ENCODE measurements around the gene FBXO11. TPM values are rescaled to one million over a fixed set of nuclear protein-coding genes. Genes with fewer than 3 reads are reported as not detected.

The FBXO11 gene
- total RNA-seq, 4 donors from 2014 or later: 19.8 to 80.6 (median 49.8) TPM

GRCh38 chr2:47822518-47822917 lies 83.8 kb downstream of the FBXO11 start:
- intact Hi-C loops (cut with DNase I; ENCODE audit: low total_unique reads): no loop called here
- in situ Hi-C loops (cut with MboI; ENCODE audit: low pct_ligation_motif_present in 1 of 4, low pct_unique_long_range_greater_than_20kb in 1 of 4, low sequenced_read_pairs in 3 of 4): no loop called here
- H3K36me3 ChIP-seq: peaks cover 0 to 53% (median 22%) of the 10 kb centered on the region in 4 donors
- no peak overlapping the region for H3K4me3 ChIP-seq
- no peaks in the 10 kb centered on the region for H3K4me1 ChIP-seq
- H3K9me3 ChIP-seq: no peaks in the 10 kb centered on the region
- DNase-seq: no peak
- H3K27me3 ChIP-seq: no peaks in the 10 kb centered on the region
- TF ChIP-seq POLR2AphosphoS5 (IDR thresholded peaks at IDR 0.05) (no peak), EP300 (IDR thresholded peaks at IDR 0.05; ENCODE audit: low read depth) (no peak), POLR2A (IDR thresholded peaks at IDR 0.05) (no peak)
- TF ChIP-seq, protein P1, sequence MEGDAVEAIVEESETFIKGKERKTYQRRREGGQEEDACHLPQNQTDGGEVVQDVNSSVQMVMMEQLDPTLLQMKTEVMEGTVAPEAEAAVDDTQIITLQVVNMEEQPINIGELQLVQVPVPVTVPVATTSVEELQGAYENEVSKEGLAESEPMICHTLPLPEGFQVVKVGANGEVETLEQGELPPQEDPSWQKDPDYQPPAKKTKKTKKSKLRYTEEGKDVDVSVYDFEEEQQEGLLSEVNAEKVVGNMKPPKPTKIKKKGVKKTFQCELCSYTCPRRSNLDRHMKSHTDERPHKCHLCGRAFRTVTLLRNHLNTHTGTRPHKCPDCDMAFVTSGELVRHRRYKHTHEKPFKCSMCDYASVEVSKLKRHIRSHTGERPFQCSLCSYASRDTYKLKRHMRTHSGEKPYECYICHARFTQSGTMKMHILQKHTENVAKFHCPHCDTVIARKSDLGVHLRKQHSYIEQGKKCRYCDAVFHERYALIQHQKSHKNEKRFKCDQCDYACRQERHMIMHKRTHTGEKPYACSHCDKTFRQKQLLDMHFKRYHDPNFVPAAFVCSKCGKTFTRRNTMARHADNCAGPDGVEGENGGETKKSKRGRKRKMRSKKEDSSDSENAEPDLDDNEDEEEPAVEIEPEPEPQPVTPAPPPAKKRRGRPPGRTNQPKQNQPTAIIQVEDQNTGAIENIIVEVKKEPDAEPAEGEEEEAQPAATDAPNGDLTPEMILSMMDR (IDR thresholded peaks at IDR 0.05): no peak
- H3K27ac ChIP-seq: no peak overlapping the region

- TF ChIP-seq, protein P1 (IDR thresholded peaks at IDR 0.05): no peak
- TF ChIP-seq EP300 (IDR thresholded peaks at IDR 0.05; ENCODE audit: low read depth) (no peak), POLR2A (IDR thresholded peaks at IDR 0.05) (no peak), POLR2AphosphoS5 (IDR thresholded peaks at IDR 0.05) (no peak)
- H3K27me3 ChIP-seq: no peaks in the 10 kb centered on the region
- no peak overlapping the region for H3K27ac ChIP-seq
- DNase-seq: no peak
- in situ Hi-C loops (cut with MboI; ENCODE audit: low pct_ligation_motif_present in 1 of 4, low pct_unique_long_range_greater_than_20kb in 1 of 4, low sequenced_read_pairs in 3 of 4): no loop called here
- H3K4me3 ChIP-seq: no peak overlapping the region
- peaks cover 0 to 52% (median 24%) of the 10 kb centered on the region in 4 donors for H3K36me3 ChIP-seq
- H3K9me3 ChIP-seq: no peaks in the 10 kb centered on the region
- intact Hi-C loops (cut with DNase I; ENCODE audit: low total_unique reads): no loop called here
- WGBS, 2 donors (ENCODE audit: low coverage in 1 of 2): 93 to 98% methylated on average over 3 of the region's 3 CpGs
- no peaks in the 10 kb centered on the region for H3K4me1 ChIP-seq
Observed at GRCh38 chr2:47819834-47820233, 86.5 kb downstream of the FBXO11 start.

DNA sequence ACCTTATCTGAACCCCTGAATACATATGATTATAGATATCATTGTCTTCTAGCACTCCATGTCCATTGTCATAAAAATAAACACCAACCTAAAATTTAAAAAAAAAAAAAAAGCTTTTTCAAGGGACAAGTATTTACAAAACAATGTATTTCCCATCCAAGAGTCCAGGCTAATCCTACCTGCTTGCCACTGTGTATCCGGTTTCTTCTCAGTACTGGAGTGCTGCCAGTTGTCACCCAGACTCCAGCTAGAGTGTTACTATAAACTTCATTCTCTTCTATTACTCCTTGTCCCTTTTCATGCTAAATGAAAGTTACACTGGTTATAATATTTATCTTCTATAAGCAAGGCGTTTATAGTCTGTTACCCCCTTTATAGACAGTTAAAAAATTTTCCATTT lies 87.5 kb downstream of the FBXO11 start:
- no peak for DNase-seq
- no peak overlapping the region for H3K27ac ChIP-seq
- no peaks in the 10 kb centered on the region for H3K27me3 ChIP-seq
- H3K9me3 ChIP-seq: no peaks in the 10 kb centered on the region
- WGBS, 2 donors (ENCODE audit: low coverage in 1 of 2): 85 to 86% methylated on average over 2 of the region's 2 CpGs
- intact Hi-C loops (cut with DNase I; ENCODE audit: low total_unique reads) (no loop called here), in situ Hi-C loops (cut with MboI; ENCODE audit: low pct_ligation_motif_present in 1 of 4, low pct_unique_long_range_greater_than_20kb in 1 of 4, low sequenced_read_pairs in 3 of 4) (no loop called here)
- no peak overlapping the region for H3K4me3 ChIP-seq
- TF ChIP-seq POLR2A (IDR thresholded peaks at IDR 0.05) (no peak), EP300 (IDR thresholded peaks at IDR 0.05; ENCODE audit: low read depth) (no peak), POLR2AphosphoS5 (IDR thresholded peaks at IDR 0.05) (no peak)
- TF ChIP-seq, protein P1 (IDR thresholded peaks at IDR 0.05): no peak
- peaks cover 0 to 48% (median 24%) of the 10 kb centered on the region in 4 donors for H3K36me3 ChIP-seq
- no peaks in the 10 kb centered on the region for H3K4me1 ChIP-seq

GRCh38 chr2:47815764-47816163 lies 90.5 kb downstream of the FBXO11 start:
- Histone ChIP-seq H3K4me3 (no peak overlapping the region), H3K9me3 (no peaks in the 10 kb centered on the region), H3K27ac (no peak overlapping the region), H3K4me1 (no peaks in the 10 kb centered on the region), H3K36me3 (peaks cover 0 to 40% (median 12%) of the 10 kb centered on the region in 4 donors), H3K27me3 (no peaks in the 10 kb centered on the region)
- DNase-seq: no peak
- 74 to 100% methylated on average over 1 to 9 of the region's 10 CpGs for WGBS, 2 donors (ENCODE audit: low coverage in 1 of 2)
- TF ChIP-seq EP300 (IDR thresholded peaks at IDR 0.05; ENCODE audit: low read depth): no peak
- TF ChIP-seq POLR2A (IDR thresholded peaks at IDR 0.05): no peak
- TF ChIP-seq, protein P1 (IDR thresholded peaks at IDR 0.05): no peak
- TF ChIP-seq POLR2AphosphoS5 (IDR thresholded peaks at IDR 0.05): no peak
- intact Hi-C loops (cut with DNase I; ENCODE audit: low total_unique reads): no loop called here
- in situ Hi-C loops (cut with MboI; ENCODE audit: low pct_ligation_motif_present in 1 of 4, low pct_unique_long_range_greater_than_20kb in 1 of 4, low sequenced_read_pairs in 3 of 4): no loop called here

All from transverse colon (tissue), 4 donors.